ENCODE results near the gene PEF1. TPM values are rescaled to one million over a fixed set of nuclear protein-coding genes. Genes with fewer than 3 reads are reported as not detected.

Gene PEF1
- total and polyA plus RNA-seq, 2 experiments from 2014 or later, result 22.3 to 68.5 TPM

GRCh38 chr1:31660871-31661455 lies 16.3 kb upstream of the PEF1 start:
- no peak for ATAC-seq
- no peaks in the 10 kb centered on the region for H3K36me3 ChIP-seq (ENCODE audit: insufficient read depth)
- Mint-ChIP-seq H3K36me3 (ENCODE audit: low read depth) (no peaks in the 10 kb centered on the region), H3K27me3 (ENCODE audit: insufficient read depth, low read depth, poor library complexity) (peaks cover 7% of the 10 kb centered on the region), H3K27ac (no peak overlapping the region), H3K4me3 (no peak overlapping the region), H3K9me3 (no peaks in the 10 kb centered on the region), H3K4me1 (peaks cover 3% of the 10 kb centered on the region)
- no peak overlapping the region for H2AFZ ChIP-seq
- TF ChIP-seq CTCF (conservative IDR thresholded peaks at IDR 0.05; ENCODE audit: low read depth in 2 of 2), result no peak
- TF ChIP-seq EZH2phosphoT487 (IDR thresholded peaks at IDR 0.05; ENCODE audit: unreplicated experiment), result no peak
- no peak for TF ChIP-seq ZNF114 (CRISPR knock-in tag; IDR thresholded peaks at IDR 0.05)
- no peak for TF ChIP-seq NANOG (IDR thresholded peaks at IDR 0.05; ENCODE audit: borderline replicate concordance)
- TF ChIP-seq CREB1 (CRISPR knock-in tag; IDR thresholded peaks at IDR 0.05; ENCODE audit: low read depth), result no peak
- no peak for TF ChIP-seq ZNF462 (CRISPR knock-in tag; IDR thresholded peaks at IDR 0.05)
- no peak for TF ChIP-seq ETS1 (IDR thresholded peaks at IDR 0.05)
- no peak overlapping the region for H3K4me2 ChIP-seq
- no peaks in the 10 kb centered on the region for H3K79me2 ChIP-seq (replicated peaks; ENCODE audit: insufficient read depth)
- H3F3A ChIP-seq (replicated peaks; ENCODE audit: low read depth), result no peaks in the 10 kb centered on the region
- H3K4me3 ChIP-seq, result no peak overlapping the region
- no peaks in the 10 kb centered on the region for H3K4me1 ChIP-seq (ENCODE audit: insufficient read depth)
- H3K27ac ChIP-seq (ENCODE audit: low read depth), result no peak overlapping the region
- no peaks in the 10 kb centered on the region for H4K20me1 ChIP-seq (replicated peaks; ENCODE audit: insufficient read depth)
- DNase-seq (ENCODE audit: low spot score), result no peak
- no peaks in the 10 kb centered on the region for H3K9me2 ChIP-seq (ENCODE audit: insufficient read depth)
- no peaks in the 10 kb centered on the region for H3K27me3 ChIP-seq (ENCODE audit: insufficient read depth)

All from GM23338 (cell line).